GM12891 (cell line): ENCODE data around the gene AP2A1.

ENCODE experiments used
- PAX5 ChIP-seq: IDR thresholded peaks from 2 replicates; pipeline ENCODE4 v1.6.1; 2011; ENCODE audit warnings: low read length, moderate library complexity, mild to moderate bottlenecking; ENCODE audit not compliant: insufficient read depth, severe bottlenecking
- POLR2A ChIP-seq: IDR thresholded peaks from 2 replicates; pipeline ENCODE4 v1.6.1; 2011; ENCODE audit warnings: low read depth, low read length, control low read depth
- POLR2AphosphoS5 ChIP-seq: IDR thresholded peaks from 2 replicates; pipeline ENCODE4 v1.6.1; 2011; ENCODE audit warnings: low read depth, low read length, control low read depth
- SPI1 ChIP-seq: IDR thresholded peaks from 2 replicates; pipeline ENCODE4 v1.6.1; 2011; ENCODE audit warnings: low read depth, low read length, control low read depth
- TAF1 ChIP-seq: IDR thresholded peaks from 2 replicates; pipeline ENCODE4 v1.6.1; 2011; ENCODE audit warnings: low read depth, low read length, control low read depth

- TF ChIP-seq POLR2AphosphoS5 (no peak), POLR2A (no peak), TAF1 (no peak), PAX5 (no peak), SPI1 (no peak)
Measured at GRCh38 chr19:49809160-49809940, 42.5 kb downstream of the AP2A1 start.
